Activated CD4-positive, alpha-beta T cell treated with anti-CD3 and anti-CD28 coated beads, Interleukin-2, amount 10 ng/mL, durations not matched to agents 7 days and 5 days (primary cell): ENCODE data around the gene NLGN1. TPM values are rescaled to one million over a fixed set of nuclear protein-coding genes. Genes with fewer than 3 reads are reported as not detected.
"Not testable (repeated sequence)": the region's sequence is repeated elsewhere in the genome, so short reads cannot be mapped to it uniquely, and the experiment has no call there.

Source experiments
- CTCF ChIA-PET: fragments of 350-600 bp; sonication (Branson Sonifier 250); formaldehyde crosslinking; loops from one replicate; lab custom pipeline; 2021; ENCODE audit warnings: antibody characterized with exemption; lab: Charles Lee
- POLR2A ChIA-PET: fragments of 350-600 bp; sonication (Branson Sonifier 250); formaldehyde crosslinking; loops from one replicate; lab custom pipeline; 2021; ENCODE audit warnings: antibody characterized with exemption; lab: Charles Lee
- DNase-seq: peaks from one replicate; pipeline ENCODE4 v3.0.0-alpha.2; 2020
- H3K27ac Mint-ChIP-seq: one replicate; pipeline ENCODE4 v1.8.0; 2021; ENCODE audit warnings: mild to moderate bottlenecking, moderate library complexity, mixed read lengths
- H3K27me3 Mint-ChIP-seq: one replicate; pipeline ENCODE4 v1.8.0; 2021; ENCODE audit warnings: mixed read lengths
- H3K36me3 Mint-ChIP-seq: one replicate; pipeline ENCODE4 v1.8.0; 2021; ENCODE audit warnings: low read depth, mixed read lengths
- H3K4me1 Mint-ChIP-seq: one replicate; pipeline ENCODE4 v1.8.0; 2021; ENCODE audit warnings: mixed read lengths
- H3K4me3 Mint-ChIP-seq: one replicate; pipeline ENCODE4 v1.8.0; 2021; ENCODE audit warnings: mild to moderate bottlenecking, moderate library complexity, mixed read lengths
- H3K9me3 Mint-ChIP-seq: one replicate; pipeline ENCODE4 v1.8.0; 2021; ENCODE audit warnings: mixed read lengths
- total RNA-seq, 2 experiments: library from RNA; stranded (reverse); gene quantifications; one replicate each; pipeline ENCODE4 v1.2.3, GENCODE V29; 2021

The NLGN1 gene
- total RNA-seq, 2 experiments from 2014 or later, result not detected

- H3K27me3 Mint-ChIP-seq, H3K4me1 Mint-ChIP-seq, H3K4me3 Mint-ChIP-seq, H3K27ac Mint-ChIP-seq, CTCF ChIA-PET, DNase-seq, H3K36me3 Mint-ChIP-seq, H3K9me3 Mint-ChIP-seq, POLR2A ChIA-PET: not testable (repeated sequence)
Observed at GRCh38 chr3:173545590-173545989, 148.0 kb downstream of the NLGN1 start.

- no peak for DNase-seq
- H3K4me3 Mint-ChIP-seq, result no peak overlapping the region
- no peaks in the 10 kb centered on the region for H3K36me3 Mint-ChIP-seq
- CTCF ChIA-PET, result no interaction called here
- H3K4me1 Mint-ChIP-seq, result no peaks in the 10 kb centered on the region
- H3K27ac Mint-ChIP-seq, result no peak overlapping the region
- H3K27me3 Mint-ChIP-seq, result no peaks in the 10 kb centered on the region
- POLR2A ChIA-PET, result no interaction called here
- H3K9me3 Mint-ChIP-seq, result no peaks in the 10 kb centered on the region
Observed at GRCh38 chr3:173547070-173547469, 149.5 kb downstream of the NLGN1 start.

GRCh38 chr3:173548261-173548660 is 150.7 kb downstream of the NLGN1 start:
- POLR2A ChIA-PET, result no interaction called here
- Mint-ChIP-seq H3K27ac (no peak overlapping the region), H3K27me3 (no peaks in the 10 kb centered on the region), H3K4me3 (no peak overlapping the region), H3K9me3 (no peaks in the 10 kb centered on the region), H3K4me1 (no peaks in the 10 kb centered on the region), H3K36me3 (no peaks in the 10 kb centered on the region)
- no peak for DNase-seq
- CTCF ChIA-PET, result no interaction called here

- Mint-ChIP-seq H3K27me3 (peaks cover 2% of the 10 kb centered on the region), H3K9me3 (no peaks in the 10 kb centered on the region), H3K4me1 (no peaks in the 10 kb centered on the region), H3K4me3 (no peak overlapping the region), H3K27ac (no peak overlapping the region), H3K36me3 (no peaks in the 10 kb centered on the region)
- POLR2A ChIA-PET, result no interaction called here
- CTCF ChIA-PET, result no interaction called here
- DNase-seq, result no peak
Observed at GRCh38 chr3:173552526-173552925, 155.0 kb downstream of the NLGN1 start.

GRCh38 chr3:173553635-173554280 is 156.2 kb downstream of the NLGN1 start:
- Mint-ChIP-seq H3K36me3 (no peaks in the 10 kb centered on the region), H3K9me3 (no peaks in the 10 kb centered on the region), H3K27ac (no peak overlapping the region), H3K4me1 (no peaks in the 10 kb centered on the region), H3K27me3 (peaks cover 2% of the 10 kb centered on the region), H3K4me3 (no peak overlapping the region)
- CTCF ChIA-PET, result no interaction called here
- POLR2A ChIA-PET, result no interaction called here
- no peak for DNase-seq

- H3K4me3 Mint-ChIP-seq, result no peak overlapping the region
- POLR2A ChIA-PET, result no interaction called here
- no peak for DNase-seq
- CTCF ChIA-PET, result no interaction called here
- no peaks in the 10 kb centered on the region for H3K36me3 Mint-ChIP-seq
- H3K4me1 Mint-ChIP-seq, result no peaks in the 10 kb centered on the region
- peaks cover 2% of the 10 kb centered on the region for H3K27me3 Mint-ChIP-seq
- H3K27ac Mint-ChIP-seq, result no peak overlapping the region
- no peaks in the 10 kb centered on the region for H3K9me3 Mint-ChIP-seq
Observed at GRCh38 chr3:173556546-173556945, 159.0 kb downstream of the NLGN1 start.

- no peak for DNase-seq
- POLR2A ChIA-PET, result no interaction called here
- no peaks in the 10 kb centered on the region for H3K36me3 Mint-ChIP-seq
- H3K27ac Mint-ChIP-seq, result no peak overlapping the region
- H3K27me3 Mint-ChIP-seq, result no peaks in the 10 kb centered on the region
- H3K4me3 Mint-ChIP-seq, result no peak overlapping the region
- no peaks in the 10 kb centered on the region for H3K9me3 Mint-ChIP-seq
- CTCF ChIA-PET, result no interaction called here
- H3K4me1 Mint-ChIP-seq, result no peaks in the 10 kb centered on the region
Observed at GRCh38 chr3:173567997-173568396, 170.5 kb downstream of the NLGN1 start.

- no peak overlapping the region for H3K27ac Mint-ChIP-seq
- no peak for DNase-seq
- H3K9me3 Mint-ChIP-seq, result no peaks in the 10 kb centered on the region
- POLR2A ChIA-PET, result no interaction called here
- H3K27me3 Mint-ChIP-seq, result no peaks in the 10 kb centered on the region
- no peaks in the 10 kb centered on the region for H3K36me3 Mint-ChIP-seq
- no peaks in the 10 kb centered on the region for H3K4me1 Mint-ChIP-seq
- H3K4me3 Mint-ChIP-seq, result no peak overlapping the region
- CTCF ChIA-PET, result no interaction called here
Observed at GRCh38 chr3:173568623-173569022, 171.1 kb downstream of the NLGN1 start.

- no peak for DNase-seq
- Mint-ChIP-seq H3K9me3 (no peaks in the 10 kb centered on the region), H3K36me3 (no peaks in the 10 kb centered on the region), H3K4me3 (no peak overlapping the region), H3K27me3 (peaks cover 21% of the 10 kb centered on the region), H3K4me1 (peaks cover 6% of the 10 kb centered on the region), H3K27ac (no peak overlapping the region)
- ChIA-PET POLR2A (no interaction called here), CTCF (no interaction called here)
Observed at GRCh38 chr3:173583496-173583895, 186.0 kb downstream of the NLGN1 start.

- peaks cover 6% of the 10 kb centered on the region for H3K4me1 Mint-ChIP-seq
- ChIA-PET POLR2A (no interaction called here), CTCF (no interaction called here)
- H3K4me3 Mint-ChIP-seq, result no peak overlapping the region
- H3K27ac Mint-ChIP-seq, result no peak overlapping the region
- H3K27me3 Mint-ChIP-seq, result peaks cover 21% of the 10 kb centered on the region
- H3K36me3 Mint-ChIP-seq, result no peaks in the 10 kb centered on the region
- no peaks in the 10 kb centered on the region for H3K9me3 Mint-ChIP-seq
- DNase-seq, result no peak
Observed at GRCh38 chr3:173584093-173584837, 186.7 kb downstream of the NLGN1 start.

- H3K4me1 Mint-ChIP-seq, result peaks cover 6% of the 10 kb centered on the region
- DNase-seq, result no peak
- ChIA-PET CTCF (no interaction called here), POLR2A (no interaction called here)
- no peaks in the 10 kb centered on the region for H3K36me3 Mint-ChIP-seq
- H3K27ac Mint-ChIP-seq, result peak overlapping the region; percentile 31
- no peak overlapping the region for H3K4me3 Mint-ChIP-seq
- no peaks in the 10 kb centered on the region for H3K9me3 Mint-ChIP-seq
- peaks cover 21% of the 10 kb centered on the region for H3K27me3 Mint-ChIP-seq
Observed at GRCh38 chr3:173584838-173585831, 187.6 kb downstream of the NLGN1 start.

GRCh38 chr3:173586166-173586565 is 188.6 kb downstream of the NLGN1 start:
- no peaks in the 10 kb centered on the region for H3K36me3 Mint-ChIP-seq
- no peaks in the 10 kb centered on the region for H3K9me3 Mint-ChIP-seq
- peaks cover 21% of the 10 kb centered on the region for H3K27me3 Mint-ChIP-seq
- no peak overlapping the region for H3K4me3 Mint-ChIP-seq
- POLR2A ChIA-PET, result no interaction called here
- H3K4me1 Mint-ChIP-seq, result peaks cover 6% of the 10 kb centered on the region
- H3K27ac Mint-ChIP-seq, result no peak overlapping the region
- CTCF ChIA-PET, result no interaction called here
- DNase-seq, result no peak

GRCh38 chr3:173587055-173587454 is 189.5 kb downstream of the NLGN1 start:
- Mint-ChIP-seq H3K27ac (no peak overlapping the region), H3K27me3 (peaks cover 21% of the 10 kb centered on the region), H3K36me3 (no peaks in the 10 kb centered on the region), H3K4me3 (no peak overlapping the region), H3K4me1 (peaks cover 6% of the 10 kb centered on the region), H3K9me3 (no peaks in the 10 kb centered on the region)
- no peak for DNase-seq
- ChIA-PET CTCF (no interaction called here), POLR2A (no interaction called here)
